Caco-2 (cell line): Measurements from ENCODE around the gene CTCFL. TPM values are rescaled to one million over a fixed set of nuclear protein-coding genes. Genes with fewer than 3 reads are reported as not detected.
A peak's percentile ranks its signal among the peaks of the same experiment; 100 is the strongest.

Experiments
- BruUV-seq: library from RNA; stranded (reverse); fragments of 400-500 nt; replicated peaks from 2 replicates; lab custom pipeline; 2021; lab: Mats Ljungman, UMichigan
- CTCF ChIA-PET: fragments of 300-600 bp; sonication (Branson Sonifier 250); formaldehyde crosslinking; loops from one replicate; lab custom pipeline; 2022; ENCODE audit warnings: antibody characterized with exemption; lab: Charles Lee
- POLR2A ChIA-PET: fragments of 300-600 bp; sonication (Branson Sonifier 250); formaldehyde crosslinking; loops from one replicate; lab custom pipeline; 2022; ENCODE audit warnings: antibody characterized with exemption; lab: Charles Lee
- DNase-seq, 2 experiments: peaks; one replicate each; pipeline versions ENCODE4 v3.0.0 to v3.0.0-alpha.2; 2020 to 2022
- H3K27me3 ChIP-seq: replicated peaks from 2 replicates; pipeline ENCODE4 v1.6.0; 2011; ENCODE audit warnings: low read length; ENCODE audit not compliant: control insufficient read depth, insufficient read depth
- H3K36me3 ChIP-seq: 2 replicates; pipeline ENCODE4 v1.5.1; 2011; ENCODE audit warnings: low read length; ENCODE audit not compliant: control insufficient read depth, insufficient read depth
- H3K4me1 ChIP-seq: fragments of 250-450 bp; sonication (Bioruptor Pico); 2 replicates; pipeline ENCODE4 v1.5.1; 2020; ENCODE audit warnings: mild to moderate bottlenecking
- H3K4me3 ChIP-seq: 2 replicates; pipeline ENCODE4 v1.5.1; 2011; ENCODE audit warnings: low read depth, mild to moderate bottlenecking, control low read depth, low read length
- H3K9me3 ChIP-seq: fragments of 250-450 bp; sonication (Bioruptor Pico); 2 replicates; pipeline ENCODE4 v1.5.1; 2020; ENCODE audit warnings: mild to moderate bottlenecking, moderate library complexity
- H3K27ac Mint-ChIP-seq: one replicate; pipeline ENCODE4 v1.8.0; 2022; ENCODE audit warnings: mixed read lengths; ENCODE audit not compliant: unreplicated experiment
- H3K27me3 Mint-ChIP-seq: one replicate; pipeline ENCODE4 v1.8.0; 2022; ENCODE audit warnings: mixed read lengths; ENCODE audit not compliant: insufficient read depth, unreplicated experiment
- H3K36me3 Mint-ChIP-seq: one replicate; pipeline ENCODE4 v1.8.0; 2022; ENCODE audit warnings: mild to moderate bottlenecking, mixed read lengths; ENCODE audit not compliant: insufficient read depth, unreplicated experiment
- H3K4me1 Mint-ChIP-seq: one replicate; pipeline ENCODE4 v1.8.0; 2022; ENCODE audit warnings: low read depth, mixed read lengths; ENCODE audit not compliant: unreplicated experiment
- H3K4me3 Mint-ChIP-seq: one replicate; pipeline ENCODE4 v1.8.0; 2022; ENCODE audit warnings: mild to moderate bottlenecking, moderate library complexity, mixed read lengths; ENCODE audit not compliant: unreplicated experiment
- H3K9me3 Mint-ChIP-seq: one replicate; pipeline ENCODE4 v1.8.0; 2022; ENCODE audit warnings: mixed read lengths; ENCODE audit not compliant: unreplicated experiment
- CTCF ChIP-seq, 2 experiments: fragments of 200-600 bp in 1 of 2; IDR thresholded peaks; 1 replicate in 1 of 2; 2 replicates in 1 of 2; pipeline versions ENCODE4 v1.5.1 to v1.8.0; 2011 to 2022; ENCODE audit warnings: antibody characterized with exemption in 1 of 2, control low read depth in 1 of 2, inconsistent platforms in 1 of 2, low read depth in 1 of 2, low read length in 1 of 2, mild to moderate bottlenecking in 1 of 2, moderate library complexity in 1 of 2; ENCODE audit not compliant: insufficient read depth in 1 of 2, severe bottlenecking in 1 of 2, unreplicated experiment in 1 of 2
- intact Hi-C: fragments of 100-400 bp; cut with micrococcal nuclease; formaldehyde crosslinking; loops from one replicate; pipeline ENCODE4 v1.10.0; 2022; ENCODE audit not compliant: unreplicated experiment
- total RNA-seq: library from RNA; stranded (reverse); gene quantifications from 2 replicates; pipeline ENCODE4 v1.2.3, GENCODE V29; 2022

CTCFL gene
- total RNA-seq, 1 experiment from 2014 or later: not detected

- CTCF ChIA-PET: no interaction called here
These were observed 22.2 kb upstream of the CTCFL start for GRCh38 chr20:57546956-57547649.

GRCh38 chr20:57545927-57546662 is 21.2 kb upstream of the CTCFL start:
- H3K27ac Mint-ChIP-seq: no peak overlapping the region
- no peaks in the 10 kb centered on the region for H3K36me3 Mint-ChIP-seq
- intact Hi-C loops: no loop called here
- TF ChIP-seq CTCF (IDR thresholded peaks at IDR 0.05; ENCODE audit: insufficient read depth in 1 of 2, low read depth in 1 of 2, low read length in 1 of 2, severe bottlenecking in 1 of 2, unreplicated experiment in 1 of 2): peak in 1 of 2 experiments; percentile 31
- no peak overlapping the region for H3K4me3 ChIP-seq
- CTCF ChIA-PET: interaction anchor here (0.6 kb wide), 3 partner anchors 8 to 57 kb away, joined by 3 read pairs; no protein-coding TSS in a partner anchor
- H3K4me1 Mint-ChIP-seq: no peaks in the 10 kb centered on the region
- H3K4me3 Mint-ChIP-seq: no peak overlapping the region
- no peaks in the 10 kb centered on the region for H3K9me3 Mint-ChIP-seq
- BruUV-seq: no TSS peak
- no peaks in the 10 kb centered on the region for H3K4me1 ChIP-seq
- POLR2A ChIA-PET: no interaction called here
- no peak for DNase-seq
- H3K9me3 ChIP-seq: no peaks in the 10 kb centered on the region
- H3K27me3 Mint-ChIP-seq: peaks cover 12% of the 10 kb centered on the region
- H3K27me3 ChIP-seq: peaks cover 4% of the 10 kb centered on the region
- no peaks in the 10 kb centered on the region for H3K36me3 ChIP-seq

More at GRCh38 chr20:57546956-57547649, 22.2 kb upstream of the CTCFL start:
- BruUV-seq: no TSS peak
- Histone ChIP-seq H3K9me3 (no peaks in the 10 kb centered on the region), H3K4me3 (no peak overlapping the region), H3K27me3 (peaks cover 3% of the 10 kb centered on the region), H3K4me1 (no peaks in the 10 kb centered on the region), H3K36me3 (no peaks in the 10 kb centered on the region)
- Mint-ChIP-seq H3K4me1 (no peaks in the 10 kb centered on the region), H3K9me3 (no peaks in the 10 kb centered on the region), H3K36me3 (no peaks in the 10 kb centered on the region), H3K4me3 (no peak overlapping the region), H3K27ac (no peak overlapping the region), H3K27me3 (peaks cover 12% of the 10 kb centered on the region)
- DNase-seq: no peak
- POLR2A ChIA-PET: no interaction called here
- intact Hi-C loops: no loop called here
- TF ChIP-seq CTCF (IDR thresholded peaks at IDR 0.05; ENCODE audit: insufficient read depth in 1 of 2, low read depth in 1 of 2, low read length in 1 of 2, severe bottlenecking in 1 of 2, unreplicated experiment in 1 of 2): no peak

- CTCF ChIA-PET: no interaction called here
- Mint-ChIP-seq H3K27ac (no peak overlapping the region), H3K4me1 (no peaks in the 10 kb centered on the region), H3K27me3 (peaks cover 13% of the 10 kb centered on the region), H3K36me3 (no peaks in the 10 kb centered on the region), H3K4me3 (no peak overlapping the region), H3K9me3 (no peaks in the 10 kb centered on the region)
- H3K27me3 ChIP-seq: peaks cover 4% of the 10 kb centered on the region
- DNase-seq: no peak
- POLR2A ChIA-PET: no interaction called here
- H3K36me3 ChIP-seq: no peaks in the 10 kb centered on the region
- H3K4me1 ChIP-seq: no peaks in the 10 kb centered on the region
- no peak for TF ChIP-seq CTCF (IDR thresholded peaks at IDR 0.05; ENCODE audit: insufficient read depth in 1 of 2, low read depth in 1 of 2, low read length in 1 of 2, severe bottlenecking in 1 of 2, unreplicated experiment in 1 of 2)
- no peaks in the 10 kb centered on the region for H3K9me3 ChIP-seq
- BruUV-seq: no TSS peak
- intact Hi-C loops: no loop called here
- no peak overlapping the region for H3K4me3 ChIP-seq
These were observed 20.1 kb upstream of the CTCFL start for GRCh38 chr20:57544838-57545564.
